GM23248 (cell line): ENCODE measurements around the gene SPATA12. TPM values are rescaled to one million over a fixed set of nuclear protein-coding genes. Genes with fewer than 3 reads are reported as not detected.

Source experiments
- DNase-seq: peaks from one replicate; pipeline ENCODE4 v3.0.0-alpha.2; 2015
- H2AFZ ChIP-seq: fragments of 200-600 bp; sonication (generic); 2 replicates; pipeline ENCODE4 v1.6.1; 2016; ENCODE audit warnings: antibody characterized with exemption
- H3F3A ChIP-seq: fragments of 200-600 bp; sonication (generic); 2 replicates; pipeline ENCODE4 v1.6.1; 2016; ENCODE audit warnings: mild to moderate bottlenecking, antibody characterized with exemption, mixed run types; ENCODE audit not compliant: insufficient read depth
- H3K27ac ChIP-seq: fragments of 200-600 bp; sonication (generic); 2 replicates; pipeline ENCODE4 v1.5.1; 2016; ENCODE audit warnings: mild to moderate bottlenecking
- H3K27me3 ChIP-seq: fragments of 200-600 bp; sonication (generic); replicated peaks from 2 replicates; pipeline ENCODE4 v1.6.1; 2016; ENCODE audit warnings: mild to moderate bottlenecking; ENCODE audit not compliant: insufficient read depth
- H3K36me3 ChIP-seq: fragments of 200-600 bp; sonication (generic); 2 replicates; pipeline ENCODE4 v1.6.1; 2016; ENCODE audit warnings: low read depth, mild to moderate bottlenecking
- H3K4me1 ChIP-seq: fragments of 200-600 bp; sonication (generic); 2 replicates; pipeline ENCODE4 v1.6.1; 2016; ENCODE audit warnings: mild to moderate bottlenecking; ENCODE audit not compliant: insufficient read depth
- H3K4me2 ChIP-seq: fragments of 200-600 bp; sonication (generic); one replicate; pipeline ENCODE4 v1.6.1; 2016; ENCODE audit warnings: mild to moderate bottlenecking; ENCODE audit not compliant: unreplicated experiment
- H3K4me3 ChIP-seq: fragments of 200-600 bp; sonication (generic); 2 replicates; pipeline ENCODE4 v1.5.1; 2016; ENCODE audit warnings: mild to moderate bottlenecking
- H3K79me2 ChIP-seq: fragments of 200-600 bp; sonication (generic); 2 replicates; pipeline ENCODE4 v1.6.1; 2016; ENCODE audit warnings: mild to moderate bottlenecking; ENCODE audit not compliant: insufficient read depth
- H3K9ac ChIP-seq: fragments of 200-600 bp; sonication (generic); 2 replicates; pipeline ENCODE4 v1.6.1; 2016; ENCODE audit warnings: mild to moderate bottlenecking
- H3K9me2 ChIP-seq: fragments of 200-600 bp; sonication (generic); 2 replicates; pipeline ENCODE4 v1.6.1; 2016; ENCODE audit warnings: mixed run types, mild to moderate bottlenecking, moderate library complexity; ENCODE audit not compliant: insufficient read depth
- H3K9me3 ChIP-seq: fragments of 200-600 bp; sonication (generic); one replicate; pipeline ENCODE4 v1.6.1; 2017; ENCODE audit warnings: low read depth
- H4K20me1 ChIP-seq: fragments of 200-600 bp; sonication (generic); 2 replicates; pipeline ENCODE4 v1.6.0; 2016; ENCODE audit not compliant: insufficient read depth
- EZH2 ChIP-seq: fragments of 200-600 bp; sonication (generic); IDR thresholded peaks from 2 replicates; pipeline ENCODE4 v1.6.1; 2018; ENCODE audit warnings: antibody characterized with exemption, mild to moderate bottlenecking; ENCODE audit not compliant: insufficient read depth, poor library complexity, severe bottlenecking
- EZH2phosphoT487 ChIP-seq: fragments of 200-600 bp; sonication (generic); IDR thresholded peaks from 2 replicates; pipeline ENCODE4 v1.6.1; 2018; ENCODE audit warnings: antibody characterized with exemption, moderate library complexity, mild to moderate bottlenecking, low read depth; ENCODE audit not compliant: insufficient read depth
- WGBS, 2 experiments: methylation state at CpG; one replicate each; pipeline ENCODE4 v1.1.6; 2015 to 2017; ENCODE audit warnings: low lambda C conversion rate in 2 of 2, low coverage in 1 of 2; ENCODE audit errors: missing lambda C conversion rate in 2 of 2; 5-methylcytosine and 5-hydroxymethylcytosine counted together
- in situ Hi-C: fragments of 300-500 bp; cut with MboI; formaldehyde crosslinking; loops from 2 replicates; pipeline ENCODE4 v1.15.0; 2020
- polyA plus RNA-seq: library from polyadenylated mRNA; unstranded; fragments of >200 nt; fragmentation: Nextera tagmentation; extraction: Ambion mirVana; gene quantifications from 2 replicates; pipeline ENCODE4 v1.2.1, GENCODE V29; 2016
- total RNA-seq: library from RNA; depleted of rRNA; stranded (reverse); fragments of >200 nt; shearing (Covaris generic); gene quantifications from 2 replicates; pipeline ENCODE4 v1.2.3, GENCODE V29; 2014

SPATA12 gene
- total and polyA plus RNA-seq, 2 experiments from 2014 or later = not detected

- 0 out of 2 replicates have a peak, but pooled peaks cover 8% of the 10 kb centered on the region for H3K4me1 ChIP-seq
- TF ChIP-seq EZH2phosphoT487 (no peak), EZH2 (no peak)
- H3K9me3 ChIP-seq = no peaks in the 10 kb centered on the region
- H3K79me2 ChIP-seq = no peaks in the 10 kb centered on the region
- H2AFZ ChIP-seq = no peak overlapping the region
- in situ Hi-C loops = no loop called here
- no peak for DNase-seq
- H3K4me2 ChIP-seq = no peak overlapping the region
- no peaks in the 10 kb centered on the region for H3K9me2 ChIP-seq
- WGBS, 2 experiments = 95% methylated on average over 5 of the region's 5 CpGs
- H3K27ac ChIP-seq = no peak overlapping the region
- no peak overlapping the region for H3K9ac ChIP-seq
- H3K36me3 ChIP-seq = no peaks in the 10 kb centered on the region
- no peaks in the 10 kb centered on the region for H3F3A ChIP-seq
- H3K27me3 ChIP-seq = no peaks in the 10 kb centered on the region
- H4K20me1 ChIP-seq = no peaks in the 10 kb centered on the region
- H3K4me3 ChIP-seq = no peak overlapping the region
Measured at GRCh38 chr3:57052662-57053061, 7.8 kb upstream of the SPATA12 start.

- H3K27ac ChIP-seq = no peak overlapping the region
- no peaks in the 10 kb centered on the region for H3K9me2 ChIP-seq
- H3K4me3 ChIP-seq = no peak overlapping the region
- no peak overlapping the region for H3K9ac ChIP-seq
- H3K4me1 ChIP-seq = 0 out of 2 replicates have a peak, but pooled peaks cover 3% of the 10 kb centered on the region
- WGBS, 2 experiments = 72 to 76% methylated on average over 6 of the region's 6 CpGs
- no peak overlapping the region for H3K4me2 ChIP-seq
- no peaks in the 10 kb centered on the region for H3K27me3 ChIP-seq
- no peak overlapping the region for H2AFZ ChIP-seq
- H3K79me2 ChIP-seq = no peaks in the 10 kb centered on the region
- H3F3A ChIP-seq = no peaks in the 10 kb centered on the region
- no peaks in the 10 kb centered on the region for H4K20me1 ChIP-seq
- TF ChIP-seq EZH2phosphoT487 = no peak
- no peak for TF ChIP-seq EZH2
- no peaks in the 10 kb centered on the region for H3K9me3 ChIP-seq
- DNase-seq = no peak
- in situ Hi-C loops = no loop called here
- H3K36me3 ChIP-seq = no peaks in the 10 kb centered on the region
Measured at GRCh38 chr3:57053122-57053521, 7.3 kb upstream of the SPATA12 start.

- Histone ChIP-seq H3K4me1 (peaks cover 12% of the 10 kb centered on the region), H3K27me3 (no peaks in the 10 kb centered on the region), H3K9ac (no peak overlapping the region), H2AFZ (no peak overlapping the region), H4K20me1 (no peaks in the 10 kb centered on the region), H3K27ac (no peak overlapping the region), H3K79me2 (no peaks in the 10 kb centered on the region), H3K4me3 (no peak overlapping the region), H3K9me3 (no peaks in the 10 kb centered on the region), H3K9me2 (no peaks in the 10 kb centered on the region), H3K36me3 (no peaks in the 10 kb centered on the region), H3F3A (no peaks in the 10 kb centered on the region), H3K4me2 (no peak overlapping the region)
- 72 to 73% methylated on average over 6 of the region's 6 CpGs for WGBS, 2 experiments
- in situ Hi-C loops = no loop called here
- TF ChIP-seq EZH2phosphoT487 = no peak
- no peak for TF ChIP-seq EZH2
- no peak for DNase-seq
Measured at GRCh38 chr3:57057351-57057750, 3.1 kb upstream of the SPATA12 start.

GRCh38 chr3:57059411-57059810, 1.1 kb upstream of the SPATA12 start:
- no peaks in the 10 kb centered on the region for H3F3A ChIP-seq
- peaks cover 12% of the 10 kb centered on the region for H3K4me1 ChIP-seq
- 40 to 41% methylated on average over 3 of the region's 3 CpGs for WGBS, 2 experiments
- H3K4me2 ChIP-seq = no peak overlapping the region
- DNase-seq = no peak
- H2AFZ ChIP-seq = no peak overlapping the region
- H3K27ac ChIP-seq = no peak overlapping the region
- H3K36me3 ChIP-seq = no peaks in the 10 kb centered on the region
- no peaks in the 10 kb centered on the region for H3K9me2 ChIP-seq
- H3K9ac ChIP-seq = no peak overlapping the region
- no peaks in the 10 kb centered on the region for H3K9me3 ChIP-seq
- TF ChIP-seq EZH2phosphoT487 (no peak), EZH2 (no peak)
- H3K4me3 ChIP-seq = no peak overlapping the region
- H4K20me1 ChIP-seq = no peaks in the 10 kb centered on the region
- H3K79me2 ChIP-seq = no peaks in the 10 kb centered on the region
- no peaks in the 10 kb centered on the region for H3K27me3 ChIP-seq
- in situ Hi-C loops = no loop called here

GRCh38 chr3:57061556-57061955, 1.1 kb downstream of the SPATA12 start:
- no peaks in the 10 kb centered on the region for H3K36me3 ChIP-seq
- TF ChIP-seq EZH2phosphoT487 (no peak), EZH2 (no peak)
- H3K79me2 ChIP-seq = no peaks in the 10 kb centered on the region
- H3K4me2 ChIP-seq = no peak overlapping the region
- H3K9me3 ChIP-seq = no peaks in the 10 kb centered on the region
- no peaks in the 10 kb centered on the region for H3F3A ChIP-seq
- no peak overlapping the region for H3K27ac ChIP-seq
- no peak for DNase-seq
- H3K27me3 ChIP-seq = no peaks in the 10 kb centered on the region
- H2AFZ ChIP-seq = no peak overlapping the region
- no peak overlapping the region for H3K9ac ChIP-seq
- 85 to 88% methylated on average over 3 of the region's 3 CpGs for WGBS, 2 experiments
- H3K4me3 ChIP-seq = no peak overlapping the region
- H3K9me2 ChIP-seq = no peaks in the 10 kb centered on the region
- in situ Hi-C loops = no loop called here
- H4K20me1 ChIP-seq = no peaks in the 10 kb centered on the region
- H3K4me1 ChIP-seq = peaks cover 12% of the 10 kb centered on the region
